IPS DF 6.9 (cell line): ENCODE results near the gene PPP2R2B.
"Not testable (repeated sequence)": the region's sequence is repeated elsewhere in the genome, so short reads cannot be mapped to it uniquely, and the experiment has no call there.

Source experiments
- DNase-seq: peaks from one replicate; pipeline ENCODE4 v3.0.0-alpha.2; 2013; ENCODE audit warnings: low read depth, low spot score
- H3K27ac ChIP-seq: one replicate; pipeline ENCODE4 v1.5.1; 2013; ENCODE audit warnings: low read length, control low read depth
- H3K27me3 ChIP-seq: 2 replicates; pipeline ENCODE4 v1.6.1; 2013; ENCODE audit warnings: mild to moderate bottlenecking, low read length; ENCODE audit not compliant: control insufficient read depth, insufficient read depth
- H3K36me3 ChIP-seq: 2 replicates; pipeline ENCODE4 v1.6.1; 2013; ENCODE audit warnings: low read length; ENCODE audit not compliant: control insufficient read depth, insufficient read depth
- H3K4me1 ChIP-seq: 2 replicates; pipeline ENCODE4 v1.6.1; 2013; ENCODE audit warnings: low read length; ENCODE audit not compliant: control insufficient read depth, insufficient read depth
- H3K4me3 ChIP-seq: 2 replicates; pipeline ENCODE4 v1.5.1; 2013; ENCODE audit warnings: mild to moderate bottlenecking, low read length
- H3K9me3 ChIP-seq: 2 replicates; pipeline ENCODE4 v1.6.1; 2013; ENCODE audit warnings: low read length, inconsistent platforms; ENCODE audit not compliant: control insufficient read depth, insufficient read depth
- WGBS: extraction: QIAGEN DNeasy Blood & Tissue Kit; methylation state at CpG from one replicate; pipeline ENCODE4 v1.1.7; 2013; ENCODE audit warnings: mixed read lengths, missing lambda C conversion rate; ENCODE audit not compliant: insufficient read length, insufficient coverage; 5-methylcytosine and 5-hydroxymethylcytosine counted together

PPP2R2B gene

DNA sequence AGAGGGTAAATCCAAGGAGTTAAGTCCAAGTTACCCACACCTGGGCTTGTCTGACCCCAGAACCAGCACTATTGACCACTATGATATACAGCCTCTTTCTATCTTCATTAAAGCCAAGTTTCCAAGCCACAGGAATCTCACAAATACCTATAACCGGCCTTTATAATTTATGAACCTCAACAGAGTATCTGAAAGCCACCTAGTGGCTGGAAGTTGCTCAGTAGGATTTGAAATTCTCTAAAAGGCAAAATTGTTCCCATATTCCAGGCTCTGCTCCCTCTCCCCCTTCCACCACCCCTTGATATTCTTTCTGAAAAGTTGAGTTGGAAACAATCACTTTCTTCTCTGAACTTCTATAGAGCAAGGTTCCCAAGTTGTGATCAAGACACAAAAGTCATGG is 256.2 kb downstream of the PPP2R2B start:
- Histone ChIP-seq H3K4me3 (no peak overlapping the region), H3K9me3 (no peaks in the 10 kb centered on the region), H3K27ac (no peak overlapping the region), H3K27me3 (no peaks in the 10 kb centered on the region), H3K4me1 (peaks cover 1% of the 10 kb centered on the region; the same call in 1 of the 2 replicates), H3K36me3 (no peaks in the 10 kb centered on the region)
- no peak for DNase-seq
- WGBS: no CpG with 5 or more reads among the region's 1 CpG

GRCh38 chr5:146620669-146621051 is 257.9 kb downstream of the PPP2R2B start:
- WGBS: no CpG with 5 or more reads among the region's 5 CpGs

DNA sequence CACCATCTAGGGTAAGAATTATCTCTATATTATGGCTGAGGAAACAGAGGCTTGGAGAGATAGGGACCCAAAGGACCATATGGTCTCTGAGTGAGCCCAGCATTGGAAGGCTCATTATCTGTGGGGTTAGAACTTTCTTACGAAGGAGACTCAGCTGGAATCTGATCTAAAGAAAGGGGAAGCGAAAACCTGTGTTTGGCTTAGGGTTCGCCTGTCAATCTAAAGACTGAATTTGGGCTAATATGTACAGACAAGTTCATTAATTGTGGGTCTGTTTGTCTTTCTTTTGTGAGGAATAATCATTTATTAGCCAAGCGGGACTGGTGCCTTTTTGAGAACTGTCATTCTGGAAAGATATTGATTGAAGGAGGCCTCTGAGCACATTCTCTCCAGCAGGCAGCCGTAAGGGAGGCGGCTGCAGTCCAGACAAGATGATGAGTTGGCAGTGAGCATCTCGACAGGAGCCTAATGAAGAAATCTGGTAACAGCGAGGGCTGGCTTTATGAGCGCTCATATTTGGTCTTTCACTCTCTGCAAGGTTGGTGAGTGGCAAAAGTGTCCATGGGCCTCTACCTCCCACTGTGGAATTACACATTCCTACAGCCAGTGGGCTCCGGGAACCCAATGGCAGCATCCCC is 258.4 kb downstream of the PPP2R2B start:
- no peaks in the 10 kb centered on the region for H3K36me3 ChIP-seq
- DNase-seq: no peak
- no CpG with 5 or more reads among the region's 10 CpGs for WGBS
- no peak overlapping the region for H3K27ac ChIP-seq
- no peaks in the 10 kb centered on the region for H3K27me3 ChIP-seq
- H3K4me3 ChIP-seq: no peak overlapping the region
- no peaks in the 10 kb centered on the region for H3K9me3 ChIP-seq
- peaks cover 1% of the 10 kb centered on the region; the same call in 1 of the 2 replicates for H3K4me1 ChIP-seq

More at GRCh38 chr5:146620669-146621051, 257.9 kb downstream of the PPP2R2B start:
- DNase-seq: no peak
- Histone ChIP-seq H3K4me1 (peaks cover 1% of the 10 kb centered on the region; the same call in 1 of the 2 replicates), H3K27ac (no peak overlapping the region), H3K36me3 (no peaks in the 10 kb centered on the region), H3K4me3 (no peak overlapping the region), H3K9me3 (no peaks in the 10 kb centered on the region), H3K27me3 (no peaks in the 10 kb centered on the region)

- Histone ChIP-seq H3K27me3 (no peaks in the 10 kb centered on the region), H3K4me3 (no peak overlapping the region), H3K27ac (no peak overlapping the region), H3K9me3 (no peaks in the 10 kb centered on the region), H3K36me3 (no peaks in the 10 kb centered on the region), H3K4me1 (peaks cover 1% of the 10 kb centered on the region; the same call in 1 of the 2 replicates)
- no peak for DNase-seq
- no CpG with 5 or more reads among the region's 6 CpGs for WGBS
These were observed 260.1 kb downstream of the PPP2R2B start for GRCh38 chr5:146618434-146618833.

GRCh38 chr5:146609731-146610130 is 268.8 kb downstream of the PPP2R2B start:
- not testable (repeated sequence) for H3K9me3 ChIP-seq, H3K4me1 ChIP-seq, H3K27me3 ChIP-seq, DNase-seq, H3K4me3 ChIP-seq, H3K36me3 ChIP-seq, H3K27ac ChIP-seq
- WGBS: no CpG with 5 or more reads among the region's 17 CpGs

GRCh38 chr5:146607659-146608332 is 270.8 kb downstream of the PPP2R2B start:
- no peaks in the 10 kb centered on the region for H3K9me3 ChIP-seq
- H3K27me3 ChIP-seq: no peaks in the 10 kb centered on the region
- no peak overlapping the region for H3K27ac ChIP-seq
- DNase-seq: no peak
- H3K4me1 ChIP-seq: no peaks in the 10 kb centered on the region
- H3K36me3 ChIP-seq: no peaks in the 10 kb centered on the region
- H3K4me3 ChIP-seq: no peak overlapping the region

- no peaks in the 10 kb centered on the region for H3K9me3 ChIP-seq
- no peak for DNase-seq
- no peaks in the 10 kb centered on the region for H3K36me3 ChIP-seq
- H3K4me1 ChIP-seq: no peaks in the 10 kb centered on the region
- no peaks in the 10 kb centered on the region for H3K27me3 ChIP-seq
- WGBS: no CpG with 5 or more reads among the region's 11 CpGs
- H3K4me3 ChIP-seq: no peak overlapping the region
- no peak overlapping the region for H3K27ac ChIP-seq
These were observed 271.7 kb downstream of the PPP2R2B start for GRCh38 chr5:146606893-146607292.

- no CpG with 5 or more reads among the region's 5 CpGs for WGBS
- Histone ChIP-seq H3K27ac (no peak overlapping the region), H3K4me3 (no peak overlapping the region), H3K4me1 (no peaks in the 10 kb centered on the region), H3K27me3 (no peaks in the 10 kb centered on the region), H3K36me3 (no peaks in the 10 kb centered on the region), H3K9me3 (no peaks in the 10 kb centered on the region)
- DNase-seq: no peak
These were observed 278.2 kb downstream of the PPP2R2B start for GRCh38 chr5:146600376-146600775.

DNA sequence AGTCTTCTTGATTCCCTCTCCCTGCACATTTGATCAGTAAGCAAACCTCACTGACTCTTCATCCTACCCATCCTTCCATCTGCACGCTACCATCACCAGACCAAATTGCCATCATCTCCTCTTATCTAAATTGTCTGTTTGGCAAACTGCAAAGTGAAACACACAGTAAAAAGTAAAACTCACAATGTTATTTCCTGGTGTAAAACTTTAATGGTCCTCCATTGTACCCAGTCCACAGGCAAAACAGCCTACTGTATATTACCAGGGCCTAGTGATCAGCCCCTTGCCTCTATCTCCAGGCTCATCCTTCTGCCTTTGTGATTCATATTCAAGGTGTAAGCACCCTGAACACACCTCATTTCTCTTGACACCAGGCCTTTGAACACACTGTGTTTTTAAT is 279.3 kb downstream of the PPP2R2B start:
- DNase-seq: no peak
- Histone ChIP-seq H3K4me1 (no peaks in the 10 kb centered on the region), H3K27ac (no peak overlapping the region), H3K9me3 (no peaks in the 10 kb centered on the region), H3K4me3 (no peak overlapping the region), H3K27me3 (no peaks in the 10 kb centered on the region), H3K36me3 (no peaks in the 10 kb centered on the region)
- WGBS: no CpG with 5 or more reads among the region's 1 CpG

GRCh38 chr5:146595088-146595487 is 283.5 kb downstream of the PPP2R2B start:
- no CpG with 5 or more reads among the region's 2 CpGs for WGBS

GRCh38 chr5:146592352-146592751 is 286.2 kb downstream of the PPP2R2B start:
- WGBS: no CpG with 5 or more reads among the region's 2 CpGs
- no peaks in the 10 kb centered on the region for H3K27me3 ChIP-seq
- no peak overlapping the region for H3K4me3 ChIP-seq
- H3K4me1 ChIP-seq: no peaks in the 10 kb centered on the region
- no peak for DNase-seq
- H3K9me3 ChIP-seq: no peaks in the 10 kb centered on the region
- no peak overlapping the region for H3K27ac ChIP-seq
- H3K36me3 ChIP-seq: no peaks in the 10 kb centered on the region

More at GRCh38 chr5:146595088-146595487, 283.5 kb downstream of the PPP2R2B start:
- DNase-seq: no peak
- no peak overlapping the region for H3K27ac ChIP-seq
- no peaks in the 10 kb centered on the region for H3K36me3 ChIP-seq
- no peak overlapping the region for H3K4me3 ChIP-seq
- no peaks in the 10 kb centered on the region for H3K27me3 ChIP-seq
- no peaks in the 10 kb centered on the region for H3K9me3 ChIP-seq
- no peaks in the 10 kb centered on the region for H3K4me1 ChIP-seq
